Left renal cortex interstitium (tissue), 4 donors: Measurements from ENCODE around the gene PTPRJ. TPM values are rescaled to one million over a fixed set of nuclear protein-coding genes. Genes with fewer than 3 reads are reported as not detected.

Experiments
- DNase-seq, 4 donors: peaks; one replicate each; pipeline ENCODE4 v3.0.0-alpha.2; 2013; ENCODE audit warnings: low read depth in 4 of 4, low spot score in 2 of 4, missing footprints in 1 of 4
- polyA plus RNA-seq, 4 donors: library from polyadenylated mRNA; unstranded; fragments of 120-200 nt; gene quantifications; one replicate each; pipeline ENCODE4 v1.2.1, GENCODE V29; 2013; ENCODE audit not compliant: insufficient read length in 4 of 4

Gene PTPRJ
- polyA plus RNA-seq, 4 donors: 22.3 to 23.6 (median 23.3) TPM

DNA sequence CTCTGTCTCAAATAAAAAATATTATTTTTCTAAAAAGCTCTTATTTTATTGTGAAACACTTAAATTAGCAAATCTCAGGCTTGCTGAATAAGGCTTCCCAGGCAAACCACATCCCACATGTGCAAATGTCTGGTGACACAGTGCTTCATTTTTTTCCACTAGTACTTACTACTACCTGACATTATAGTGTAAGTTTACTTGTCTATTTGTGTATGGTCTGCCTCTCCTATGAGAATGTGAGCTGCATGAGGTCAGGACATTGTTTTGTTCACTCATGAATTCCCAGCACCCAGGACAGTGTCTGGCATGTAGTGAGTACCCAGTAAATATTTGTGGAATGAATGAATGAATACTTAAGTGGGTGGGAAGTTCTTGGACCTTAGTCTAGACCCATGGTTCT, 103.1 kb downstream of the PTPRJ start:
- DNase-seq: no peak

DNA sequence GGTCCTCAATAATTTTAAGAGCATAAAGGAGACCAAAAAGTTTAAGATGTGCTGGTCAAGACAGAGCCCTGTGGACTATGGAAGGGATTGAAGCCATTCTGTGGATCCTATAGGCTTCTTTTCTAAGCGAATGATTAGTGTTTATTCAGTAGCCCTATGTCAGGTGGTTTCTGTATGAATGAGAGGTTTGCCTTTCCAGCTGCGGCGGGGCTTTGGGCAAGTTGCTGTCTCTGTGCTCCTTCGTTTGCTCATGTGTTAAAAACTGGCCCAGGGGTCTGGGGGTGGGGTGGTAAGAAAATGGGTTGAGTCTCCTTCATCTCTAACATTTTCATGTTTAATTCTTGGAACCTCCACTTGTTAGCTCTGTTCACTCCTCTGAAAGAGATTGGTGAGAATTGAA, 105.3 kb downstream of the PTPRJ start:
- DNase-seq: no peak

DNA sequence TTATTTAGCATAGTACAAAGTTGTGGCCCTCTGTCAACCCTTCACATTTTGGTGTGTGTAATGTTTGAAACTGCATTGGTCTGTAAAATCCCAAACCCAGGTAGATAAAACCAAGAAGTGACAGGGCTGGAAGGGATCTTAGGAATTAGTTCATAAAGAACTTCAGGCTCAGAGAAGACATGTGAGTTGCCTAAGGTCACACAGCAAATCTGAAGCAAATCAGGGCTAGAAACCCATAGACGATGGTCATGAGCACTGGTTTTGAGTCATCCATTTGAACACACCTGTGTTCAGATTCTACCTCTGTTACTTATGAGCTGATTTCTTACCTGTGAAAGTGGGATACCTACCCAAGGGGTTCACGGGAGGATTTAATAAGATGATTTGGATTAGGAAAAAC, 107.1 kb downstream of the PTPRJ start:
- DNase-seq: no peak

GRCh38 chr11:48087974-48088681, 107.8 kb downstream of the PTPRJ start:
- DNase-seq: no peak

DNA sequence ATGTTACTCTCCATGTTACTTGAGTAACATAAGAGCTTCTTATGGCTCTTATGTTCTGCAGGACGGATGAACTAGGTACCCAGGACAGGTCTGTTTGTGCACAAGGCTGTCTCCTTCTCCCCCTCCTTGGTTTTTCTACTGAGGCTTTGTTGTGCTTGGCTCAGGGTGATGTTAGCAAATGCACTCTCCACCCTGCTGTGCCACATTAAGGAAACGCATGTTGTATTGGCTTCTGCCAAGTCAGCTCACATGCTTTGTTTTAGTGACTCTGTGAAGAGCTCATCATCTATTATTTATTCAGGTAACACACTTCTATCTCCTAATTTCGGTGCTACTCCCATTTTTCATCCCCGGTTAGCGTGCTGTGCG, 108.3 kb downstream of the PTPRJ start:
- DNase-seq: no peak

GRCh38 chr11:48090174-48090573, 109.8 kb downstream of the PTPRJ start:
- DNase-seq: no peak

- no peak for DNase-seq
These were observed 111.2 kb downstream of the PTPRJ start for GRCh38 chr11:48091426-48092102.

- DNase-seq: no peak
These were observed 113.0 kb downstream of the PTPRJ start for GRCh38 chr11:48093323-48093722.

GRCh38 chr11:48093795-48094642, 113.7 kb downstream of the PTPRJ start:
- DNase-seq: no peak

GRCh38 chr11:48094643-48095339, 114.4 kb downstream of the PTPRJ start:
- DNase-seq: no peak

- no peak for DNase-seq
These were observed 115.6 kb downstream of the PTPRJ start for GRCh38 chr11:48095779-48096470.

- DNase-seq: no peak
These were observed 116.5 kb downstream of the PTPRJ start for GRCh38 chr11:48096588-48097525.

GRCh38 chr11:48098024-48098423, 117.7 kb downstream of the PTPRJ start:
- DNase-seq: no peak

DNA sequence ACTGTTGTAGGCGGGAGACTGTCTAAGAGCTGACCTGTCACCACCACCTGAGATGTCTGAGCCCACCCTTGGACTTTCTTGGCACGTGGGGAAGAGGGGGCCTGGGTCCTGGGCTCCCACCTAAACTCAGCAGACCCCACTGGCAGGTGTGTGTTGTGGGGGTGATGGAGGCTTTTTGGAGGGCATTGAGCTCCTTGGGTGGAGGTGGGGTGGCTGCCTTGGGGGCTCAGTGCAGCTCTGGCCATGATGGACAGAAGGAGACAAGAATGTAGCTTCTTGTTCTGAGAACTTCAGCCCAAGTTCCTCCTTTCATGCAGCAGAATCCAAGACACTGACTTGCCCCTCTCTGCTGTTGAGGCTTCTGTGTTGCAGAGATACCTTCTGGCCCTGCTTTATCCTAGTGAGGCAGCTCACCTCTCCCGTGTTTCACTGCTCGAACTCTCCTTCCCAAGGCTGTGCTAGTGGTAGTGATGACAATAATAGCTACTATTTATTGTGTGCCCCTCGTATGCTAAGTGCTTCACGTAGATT, 119.6 kb downstream of the PTPRJ start:
- no peak for DNase-seq

GRCh38 chr11:48101044-48101733, 120.8 kb downstream of the PTPRJ start:
- DNase-seq: no peak

- no peak for DNase-seq
These were observed 121.6 kb downstream of the PTPRJ start for GRCh38 chr11:48101958-48102357.

DNA sequence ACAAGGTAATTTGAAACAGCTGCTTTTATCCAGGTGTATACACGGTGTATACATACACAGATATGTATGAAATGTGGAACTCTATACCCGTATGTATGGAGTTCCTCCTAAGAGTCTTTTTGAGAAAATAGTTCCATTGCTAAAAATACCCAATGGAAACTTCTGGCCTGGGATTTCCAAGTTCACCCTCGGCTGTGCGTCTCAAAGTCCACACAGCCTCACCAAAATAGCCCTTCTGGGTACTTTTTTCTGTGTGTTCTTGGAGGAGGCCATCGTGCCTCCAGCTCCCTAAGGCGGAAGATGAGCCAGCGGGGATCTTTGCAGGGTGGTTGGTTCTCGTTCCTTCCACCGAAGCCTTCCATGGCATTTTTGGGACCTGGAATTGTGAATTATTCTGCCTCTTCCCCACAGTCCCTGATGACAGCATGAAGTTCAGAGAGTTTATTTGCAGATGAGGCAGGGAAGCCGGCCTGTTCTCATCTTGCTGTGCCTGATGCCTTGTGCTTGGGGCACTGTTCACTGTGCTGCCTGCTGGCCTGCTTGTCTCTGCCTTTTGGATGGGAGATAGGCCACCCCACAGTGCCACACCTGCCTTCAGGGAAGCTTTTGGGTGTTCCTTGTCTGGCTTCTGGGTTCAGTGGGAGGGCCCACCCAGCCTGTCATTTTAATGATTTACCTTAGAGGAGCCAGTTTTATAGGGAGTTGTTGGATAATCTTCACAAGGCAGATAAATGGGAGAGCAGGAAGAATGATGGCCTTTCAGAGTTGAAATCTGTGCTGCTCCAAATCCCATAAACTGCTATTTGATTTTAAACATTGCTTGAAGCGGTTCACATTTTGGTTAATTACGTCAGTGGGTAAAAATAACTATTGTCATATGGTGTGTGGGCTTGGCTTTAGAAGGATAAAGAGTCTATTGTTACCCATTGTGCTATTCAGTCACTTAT, 123.5 kb downstream of the PTPRJ start:
- DNase-seq: no peak
